Measurements from ENCODE around the gene BRS3.
A peak's percentile ranks its signal among the peaks of the same experiment; 100 is the strongest.

BRS3 gene

GRCh38 chrX:136496186-136496763 is 8.5 kb downstream of the BRS3 start:
- no peak for DNase-seq (ENCODE audit: low read depth)

GRCh38 chrX:136496764-136497555 is 9.2 kb downstream of the BRS3 start:
- DNase-seq (ENCODE audit: low read depth) = peak; percentile 79

- no peak for DNase-seq (ENCODE audit: low read depth)
Measured at GRCh38 chrX:136497556-136498052, 9.9 kb downstream of the BRS3 start, which contains the start of gene HTATSF1. Gene HTATSF1, plus strand, starts transcription at chrX:136497592. Its CDS starts 93 bp downstream, at chrX:136497685.

- DNase-seq (ENCODE audit: low read depth) = no peak
Measured at GRCh38 chrX:136519069-136519468, 31.3 kb downstream of the BRS3 start.

- no peak for DNase-seq (ENCODE audit: low read depth)
Measured at GRCh38 chrX:136523770-136524169, 36.0 kb downstream of the BRS3 start.

- DNase-seq (ENCODE audit: low read depth) = no peak
Measured at GRCh38 chrX:136525738-136526606, 38.2 kb downstream of the BRS3 start.

GRCh38 chrX:136528645-136529315 is 41.0 kb downstream of the BRS3 start:
- DNase-seq (ENCODE audit: low read depth) = no peak

- no peak for DNase-seq (ENCODE audit: low read depth)
Measured at GRCh38 chrX:136529795-136530194, 42.0 kb downstream of the BRS3 start.

GRCh38 chrX:136531951-136532350 is 44.2 kb downstream of the BRS3 start, which contains the start of gene VGLL1:
Gene VGLL1, plus strand, starts transcription at chrX:136532215. Its CDS starts 3,806 bp downstream, at chrX:136536021.
- no peak for DNase-seq (ENCODE audit: low read depth)

- DNase-seq (ENCODE audit: low read depth) = no peak
Measured at GRCh38 chrX:136534131-136534530, 46.4 kb downstream of the BRS3 start.

GRCh38 chrX:136538811-136539210 is 51.1 kb downstream of the BRS3 start:
- no peak for DNase-seq (ENCODE audit: low read depth)

- DNase-seq (ENCODE audit: low read depth) = no peak
Measured at GRCh38 chrX:136540226-136540625, 52.5 kb downstream of the BRS3 start.

- no peak for DNase-seq (ENCODE audit: low read depth)
Measured at GRCh38 chrX:136541294-136541693, 53.5 kb downstream of the BRS3 start.

GRCh38 chrX:136542281-136542680 is 54.5 kb downstream of the BRS3 start:
- no peak for DNase-seq (ENCODE audit: low read depth)
